Activated naive CD4-positive, alpha-beta T cell treated with anti-CD3 and anti-CD28 coated beads, Interleukin-2, amount 50 U/mL, for 72 hours (primary cell): ENCODE results near the gene UVSSA. TPM values are rescaled to one million over a fixed set of nuclear protein-coding genes. Genes with fewer than 3 reads are reported as not detected.

Source experiments
- ATAC-seq, 2 donors: fragments of 150-1000 bp; cut with Tn5 transposase; 2 replicates each; pipeline ENCODE4 v1.10.0; 2021; ENCODE audit warnings: mild to moderate bottlenecking in 2 of 2, moderate library complexity in 2 of 2
- DNase-seq, 2 donors: peaks; one replicate each; pipeline ENCODE4 v3.0.0; 2021 to 2022; ENCODE audit warnings: low spot score in 2 of 2
- H3K27ac Mint-ChIP-seq, 2 donors: one replicate each; pipeline ENCODE4 v1.8.0; 2022; ENCODE audit warnings: mild to moderate bottlenecking in 2 of 2, mixed read lengths in 2 of 2
- H3K36me3 Mint-ChIP-seq, 2 donors: one replicate each; pipeline ENCODE4 v1.8.0; 2022; ENCODE audit warnings: mixed read lengths in 2 of 2
- H3K9me3 Mint-ChIP-seq, 2 donors: one replicate each; pipeline ENCODE4 v1.8.0; 2022; ENCODE audit warnings: mixed read lengths in 2 of 2
- total RNA-seq, 2 donors: library from RNA; stranded (reverse); gene quantifications; one replicate each; pipeline ENCODE4 v1.2.3, GENCODE V29; 2022

The UVSSA gene
- total RNA-seq, 2 donors from 2014 or later: 19.1 to 23.8 TPM

- H3K27ac Mint-ChIP-seq: peak overlapping the region in 1 of 2 donors; percentile 27
- DNase-seq (no peak), ATAC-seq (no peak)
- no peaks in the 10 kb centered on the region for H3K9me3 Mint-ChIP-seq
- H3K36me3 Mint-ChIP-seq: peaks cover 0 to 9% of the 10 kb centered on the region in 2 donors
These were observed 27.1 kb downstream of the UVSSA start for GRCh38 chr4:1373892-1374705.

- DNase-seq: peak in 1 of 2 donors; percentile 37
- H3K36me3 Mint-ChIP-seq: peaks cover 0 to 9% of the 10 kb centered on the region in 2 donors
- H3K27ac Mint-ChIP-seq: no peak overlapping the region
- no peak for ATAC-seq
- H3K9me3 Mint-ChIP-seq: no peaks in the 10 kb centered on the region
These were observed 27.7 kb downstream of the UVSSA start for GRCh38 chr4:1374706-1375045.

GRCh38 chr4:1375051-1375721, 28.2 kb downstream of the UVSSA start:
- Mint-ChIP-seq H3K27ac (no peak overlapping the region), H3K9me3 (no peaks in the 10 kb centered on the region), H3K36me3 (peaks cover 0 to 9% of the 10 kb centered on the region in 2 donors)
- DNase-seq (peak in 1 of 2 donors; percentile 45), ATAC-seq (no peak)

- no peak overlapping the region for H3K27ac Mint-ChIP-seq
- ATAC-seq (no peak), DNase-seq (peak in 1 of 2 donors; percentile 49)
- H3K9me3 Mint-ChIP-seq: no peaks in the 10 kb centered on the region
- H3K36me3 Mint-ChIP-seq: peaks cover 0 to 9% of the 10 kb centered on the region in 2 donors
These were observed 28.8 kb downstream of the UVSSA start for GRCh38 chr4:1375761-1376322.

GRCh38 chr4:1376391-1376840, 29.4 kb downstream of the UVSSA start:
- DNase-seq (no peak), ATAC-seq (no peak)
- no peaks in the 10 kb centered on the region for H3K9me3 Mint-ChIP-seq
- H3K27ac Mint-ChIP-seq: no peak overlapping the region
- peaks cover 0 to 9% of the 10 kb centered on the region in 2 donors for H3K36me3 Mint-ChIP-seq

GRCh38 chr4:1376841-1377605, 30.0 kb downstream of the UVSSA start:
- Mint-ChIP-seq H3K27ac (no peak overlapping the region), H3K36me3 (peaks cover 0 to 9% of the 10 kb centered on the region in 2 donors), H3K9me3 (no peaks in the 10 kb centered on the region)
- ATAC-seq (no peak), DNase-seq (peak in 1 of 2 donors; percentile 41)

GRCh38 chr4:1377606-1378261, 30.7 kb downstream of the UVSSA start:
- ATAC-seq (no peak), DNase-seq (peak in 1 of 2 donors; percentile 53)
- Mint-ChIP-seq H3K27ac (no peak overlapping the region), H3K36me3 (peaks cover 0 to 4% of the 10 kb centered on the region in 2 donors), H3K9me3 (no peaks in the 10 kb centered on the region)

- ATAC-seq (no peak), DNase-seq (peak in 1 of 2 donors; percentile 45)
- H3K36me3 Mint-ChIP-seq: no peaks in the 10 kb centered on the region
- H3K27ac Mint-ChIP-seq: no peak overlapping the region
- H3K9me3 Mint-ChIP-seq: no peaks in the 10 kb centered on the region
These were observed 31.7 kb downstream of the UVSSA start for GRCh38 chr4:1378559-1379231.

- DNase-seq: no peak
- no peak for ATAC-seq
- no peaks in the 10 kb centered on the region for H3K36me3 Mint-ChIP-seq
- no peak overlapping the region for H3K27ac Mint-ChIP-seq
- H3K9me3 Mint-ChIP-seq: no peaks in the 10 kb centered on the region
These were observed 32.4 kb downstream of the UVSSA start for GRCh38 chr4:1379351-1379781.

- no peak for ATAC-seq
- no peak for DNase-seq
- no peak overlapping the region for H3K27ac Mint-ChIP-seq
- no peaks in the 10 kb centered on the region for H3K9me3 Mint-ChIP-seq
- no peaks in the 10 kb centered on the region for H3K36me3 Mint-ChIP-seq
These were observed 32.9 kb downstream of the UVSSA start for GRCh38 chr4:1379801-1380331.

GRCh38 chr4:1380368-1381151, 33.6 kb downstream of the UVSSA start:
- H3K36me3 Mint-ChIP-seq: peaks cover 0 to under 1% of the 10 kb centered on the region in 2 donors
- ATAC-seq (no peak), DNase-seq (no peak)
- H3K9me3 Mint-ChIP-seq: no peaks in the 10 kb centered on the region
- H3K27ac Mint-ChIP-seq: no peak overlapping the region

- no peak for ATAC-seq
- Mint-ChIP-seq H3K27ac (no peak overlapping the region), H3K36me3 (peaks cover 0 to 7% of the 10 kb centered on the region in 2 donors), H3K9me3 (no peaks in the 10 kb centered on the region)
- no peak for DNase-seq
These were observed 34.2 kb downstream of the UVSSA start for GRCh38 chr4:1381181-1381621.

GRCh38 chr4:1381944-1382541, 35.0 kb downstream of the UVSSA start:
- H3K9me3 Mint-ChIP-seq: no peaks in the 10 kb centered on the region
- H3K27ac Mint-ChIP-seq: no peak overlapping the region
- DNase-seq (no peak), ATAC-seq (no peak)
- peaks cover 0 to 12% of the 10 kb centered on the region in 2 donors for H3K36me3 Mint-ChIP-seq
